Embryonic facial prominence (tissue), 1 donor: ENCODE measurements around the gene RERE.

ENCODE experiments used
- DNase-seq: peaks from one replicate; pipeline ENCODE4 v3.0.0-alpha.2; 2016; ENCODE audit errors: extremely low spot score

RERE gene

GRCh38 chr1:8817412-8818324 is at the start of gene RERE:
TSS of gene RERE (minus strand) at chr1:8817640.
- peak; percentile 87 for DNase-seq

DNA sequence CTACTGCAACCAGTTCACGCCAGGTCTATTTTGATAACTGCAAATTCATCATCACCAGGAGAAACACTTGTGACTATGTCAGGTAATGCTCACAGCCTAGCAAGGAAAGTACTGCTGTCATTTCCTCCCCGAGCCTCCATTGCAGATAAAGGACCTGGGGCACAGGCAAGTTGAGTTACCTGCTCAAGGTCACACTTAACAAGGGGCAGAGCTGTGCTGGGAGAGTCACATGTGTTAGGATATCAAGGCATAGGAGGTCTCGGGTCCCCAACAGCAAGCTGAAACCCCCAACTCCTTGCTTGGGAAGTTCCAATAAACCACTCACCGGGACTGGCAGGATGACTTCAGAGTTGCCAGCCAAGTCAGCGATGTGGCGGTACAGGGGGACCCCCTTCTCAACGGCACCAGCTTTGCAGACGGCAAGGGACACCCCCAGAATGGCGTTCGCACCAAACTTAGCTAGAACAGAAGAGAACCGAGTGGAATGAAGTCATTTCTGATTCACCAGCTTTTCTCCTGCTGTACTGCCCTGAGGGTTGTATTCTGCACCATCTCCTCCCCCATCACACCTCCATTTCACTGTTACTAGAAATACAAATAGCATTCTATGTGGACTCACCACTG is 49.5 kb upstream of the RERE start:
- no peak for DNase-seq

DNA sequence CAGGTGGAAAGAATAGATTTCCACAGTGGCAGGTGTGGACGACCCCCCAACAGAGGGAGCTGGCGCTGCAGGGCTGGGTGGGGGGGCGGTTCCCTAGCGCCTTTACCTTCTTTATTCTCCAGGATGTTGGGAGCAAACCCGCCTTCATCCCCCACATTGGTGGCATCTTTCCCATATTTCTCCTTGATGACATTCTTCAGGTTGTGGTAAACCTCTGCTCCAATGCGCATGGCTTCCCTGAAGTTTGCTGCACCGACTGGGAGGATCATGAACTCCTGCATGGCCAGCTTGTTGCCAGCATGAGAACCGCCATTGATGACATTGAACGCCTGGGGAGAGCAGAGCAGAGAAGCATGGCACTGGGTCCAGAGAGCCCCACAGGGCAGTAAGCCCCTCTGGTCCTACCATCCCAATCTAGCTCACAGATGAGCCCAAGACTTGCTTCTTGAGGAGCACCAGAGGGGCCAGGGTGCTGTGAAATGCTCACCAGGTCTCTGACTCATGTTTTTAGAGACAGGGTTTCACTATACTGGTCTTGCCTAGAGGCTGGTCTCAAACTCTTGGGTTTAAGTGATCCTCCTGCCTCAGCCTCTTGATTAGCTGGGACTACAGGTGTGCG is 48.8 kb upstream of the RERE start:
- DNase-seq = no peak

DNA sequence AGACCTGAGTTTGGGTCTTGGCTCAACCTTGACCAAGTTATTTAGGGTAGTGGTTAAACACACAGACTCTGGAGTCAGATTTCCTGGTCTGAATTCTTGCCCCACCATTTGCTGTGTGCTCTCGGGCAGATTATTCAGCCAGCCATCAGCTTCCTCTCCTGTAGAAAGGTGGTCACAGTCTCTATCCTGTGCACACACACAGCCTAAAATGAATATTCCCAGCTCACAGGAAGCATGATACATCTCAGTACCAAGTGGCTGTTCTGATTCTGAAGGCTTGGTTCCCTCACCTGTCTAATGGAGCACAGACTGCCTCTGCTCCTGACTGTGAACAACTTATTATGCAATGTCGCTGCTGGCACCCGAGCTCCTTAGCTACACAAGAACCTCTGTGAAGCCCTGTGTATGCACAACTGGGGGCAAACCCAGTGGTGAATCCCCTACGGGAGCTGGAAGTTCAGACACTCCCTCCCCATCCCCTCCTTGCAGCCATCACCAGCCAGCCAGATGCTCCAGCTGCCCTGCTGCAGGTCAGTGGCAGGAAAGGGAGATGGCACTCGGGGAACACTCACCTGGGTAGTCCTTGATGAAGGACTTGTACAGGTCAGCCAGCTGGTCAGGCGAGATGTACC is 47.4 kb upstream of the RERE start:
- DNase-seq = no peak

DNA sequence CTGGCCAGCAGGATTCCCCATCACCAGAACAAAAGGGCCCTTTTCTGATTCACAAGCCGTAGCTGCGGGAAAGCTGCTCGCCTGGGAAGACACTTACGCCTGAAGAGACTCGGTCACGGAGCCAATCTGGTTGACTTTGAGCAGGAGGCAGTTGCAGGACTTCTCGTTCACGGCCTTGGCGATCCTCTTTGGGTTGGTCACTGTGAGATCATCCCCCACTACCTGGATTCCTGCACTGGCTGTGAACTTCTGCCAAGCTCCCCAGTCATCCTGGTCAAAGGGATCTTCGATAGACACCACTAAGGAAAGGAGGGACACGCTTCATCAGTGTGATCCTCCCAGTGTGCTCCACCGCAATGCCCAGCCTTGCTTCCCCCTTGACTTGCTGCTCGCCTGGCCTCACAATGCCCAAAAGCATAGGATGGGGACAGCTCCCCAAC is 46.4 kb upstream of the RERE start:
- DNase-seq = no peak

GRCh38 chr1:8863138-8863537 is 45.7 kb upstream of the RERE start:
- DNase-seq = no peak

DNA sequence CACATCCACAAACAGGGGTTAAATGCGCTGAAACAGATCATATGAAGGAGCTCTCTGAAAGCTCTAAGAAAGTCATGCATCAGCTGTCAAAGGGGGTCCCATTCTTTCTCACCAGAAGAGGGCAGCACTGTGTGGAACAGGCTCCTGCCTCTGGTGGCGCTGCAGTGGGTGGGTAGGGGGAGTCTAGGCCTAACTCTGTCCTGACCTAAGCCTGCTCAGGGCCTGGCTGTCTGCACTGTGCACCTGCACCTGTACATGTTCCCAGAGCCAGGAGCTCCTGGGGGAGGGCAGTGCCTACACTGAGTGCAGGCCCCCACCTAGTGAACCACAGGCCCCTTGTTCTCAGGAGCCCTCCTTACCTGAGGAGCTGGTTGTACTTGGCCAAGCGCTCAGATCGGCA is 45.1 kb upstream of the RERE start:
- no peak for DNase-seq

- no peak for DNase-seq
Observed at GRCh38 chr1:8860738-8861516, 43.5 kb upstream of the RERE start.

- peak; percentile 31 for DNase-seq
Observed at GRCh38 chr1:8858888-8859706, 41.7 kb upstream of the RERE start.

GRCh38 chr1:8858112-8858668 is 40.8 kb upstream of the RERE start:
- DNase-seq = no peak

- DNase-seq = no peak
Observed at GRCh38 chr1:8856689-8857412, 39.4 kb upstream of the RERE start.

- no peak for DNase-seq
Observed at GRCh38 chr1:8854240-8854639, 36.8 kb upstream of the RERE start.

DNA sequence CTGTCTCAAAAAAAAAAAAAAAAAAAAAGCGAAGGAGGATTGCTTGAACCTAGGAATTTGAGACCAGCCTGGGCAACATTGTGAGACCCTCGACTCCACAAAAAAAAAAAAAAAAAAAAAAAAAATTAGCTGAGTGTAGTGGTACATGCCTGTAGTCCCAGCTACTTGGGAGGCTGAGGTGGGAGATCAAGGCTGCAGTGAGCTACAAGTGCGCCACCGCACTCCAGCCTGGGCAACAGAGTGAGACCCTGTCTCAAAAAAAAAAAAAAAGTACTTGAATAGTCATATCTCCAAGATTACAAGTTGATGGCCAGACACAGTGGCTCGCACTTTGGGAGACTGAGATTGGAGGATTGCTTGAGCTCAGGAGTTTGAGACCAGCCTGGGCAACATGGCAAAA is 33.6 kb upstream of the RERE start:
- DNase-seq = no peak

DNA sequence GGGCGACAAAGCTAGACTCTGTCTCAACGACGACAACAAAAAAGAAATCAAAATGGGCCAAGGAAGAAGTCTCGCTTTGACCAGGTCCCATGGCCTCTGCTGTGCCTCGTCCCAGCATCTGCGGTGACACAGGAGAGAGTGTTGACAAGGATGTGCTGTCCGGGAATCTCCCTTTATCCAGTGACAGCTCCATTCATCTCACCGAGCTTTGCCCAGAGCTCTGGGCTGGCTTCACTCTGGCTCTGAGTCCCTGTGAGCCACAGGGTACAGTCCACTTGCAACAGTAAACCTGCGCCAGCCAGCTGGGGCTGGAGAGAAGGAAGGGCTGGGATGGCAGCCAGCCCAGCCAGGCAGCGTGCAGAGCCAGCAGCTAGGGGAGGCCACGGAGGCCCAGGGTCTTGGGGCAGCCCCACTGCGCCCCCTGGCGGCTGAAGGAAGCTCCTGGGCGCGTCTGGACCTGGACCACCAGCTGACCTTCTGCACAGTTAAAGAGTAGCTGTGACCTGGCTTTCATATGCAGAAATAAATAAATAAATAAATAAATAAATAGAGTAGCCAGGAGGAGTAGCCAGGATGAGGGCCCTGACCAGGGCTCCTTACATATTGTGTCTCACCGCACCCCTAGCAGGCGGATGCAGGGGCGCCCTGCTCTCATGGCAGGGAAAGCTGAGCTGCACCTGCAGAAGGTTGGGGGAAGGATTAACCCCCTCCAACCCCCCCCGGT is 31.4 kb upstream of the RERE start:
- DNase-seq = peak; percentile 56

DNA sequence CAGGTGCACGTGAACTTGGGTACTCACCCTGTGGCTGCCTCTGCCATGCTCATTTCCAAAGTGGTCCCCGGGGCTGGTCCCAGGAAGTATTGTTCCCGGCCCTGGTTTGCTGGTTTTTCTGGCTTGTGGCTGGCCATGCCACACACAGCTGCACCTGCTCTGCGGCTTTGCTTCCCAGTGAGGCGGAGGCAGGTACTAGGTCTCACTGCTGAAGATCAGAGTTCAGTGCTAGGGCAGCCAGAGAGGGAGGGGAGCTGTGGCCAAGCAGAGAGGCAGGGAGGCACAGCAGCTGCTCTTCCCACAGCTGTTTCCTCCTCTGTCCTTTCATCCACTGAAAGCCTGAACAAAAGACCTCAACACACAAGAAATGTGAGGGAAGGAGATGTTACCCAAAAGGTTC is 30.6 kb upstream of the RERE start:
- DNase-seq = no peak

GRCh38 chr1:8846263-8846662 is 28.8 kb upstream of the RERE start:
- DNase-seq = no peak

- no peak for DNase-seq
Observed at GRCh38 chr1:8845104-8846097, 28.0 kb upstream of the RERE start.
